Measurements from ENCODE around the gene AK3.
A peak's percentile ranks its signal among the peaks of the same experiment; 100 is the strongest.

The AK3 gene

DNA sequence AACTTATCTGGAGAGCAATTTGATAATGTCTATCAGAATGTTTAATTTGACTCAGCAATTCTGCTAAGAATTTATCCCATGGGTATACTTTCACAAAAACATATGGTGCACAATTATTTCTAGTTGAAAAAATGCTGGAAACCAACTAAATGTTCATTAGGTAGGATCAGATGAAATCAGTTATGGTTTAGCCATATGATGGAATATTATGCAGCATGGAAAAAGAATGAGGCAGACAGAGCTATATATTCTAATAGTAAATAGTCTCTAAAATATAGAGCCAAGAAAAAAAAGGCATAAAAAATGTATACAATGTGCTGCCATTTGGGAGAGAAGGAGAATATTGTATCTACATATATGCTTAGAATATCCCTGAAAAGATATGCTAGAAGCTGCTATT lies 71.1 kb downstream of the AK3 start:
- Histone ChIP-seq H3K4me3 (ENCODE audit: low read depth, low read length) (no peak overlapping the region), H3K4me1 (ENCODE audit: control insufficient read depth, insufficient read depth, low read length, unreplicated experiment) (peaks cover 12% of the 10 kb centered on the region), H3K27me3 (ENCODE audit: insufficient read depth, low read length) (no peaks in the 10 kb centered on the region), H2AFZ (ENCODE audit: low read length, unreplicated experiment) (no peak overlapping the region), H3K36me3 (ENCODE audit: insufficient read depth, low read length) (no peaks in the 10 kb centered on the region), H3K79me2 (ENCODE audit: control insufficient read depth, insufficient read depth, low read length, unreplicated experiment) (no peaks in the 10 kb centered on the region), H3K27ac (ENCODE audit: low read depth, low read length) (no peak overlapping the region)

GRCh38 chr9:4668604-4669003 lies 72.4 kb downstream of the AK3 start:
- Histone ChIP-seq H3K79me2 (ENCODE audit: control insufficient read depth, insufficient read depth, low read length, unreplicated experiment) (no peaks in the 10 kb centered on the region), H3K4me1 (ENCODE audit: control insufficient read depth, insufficient read depth, low read length, unreplicated experiment) (peaks cover 23% of the 10 kb centered on the region), H2AFZ (ENCODE audit: low read length, unreplicated experiment) (no peak overlapping the region), H3K4me3 (ENCODE audit: low read depth, low read length) (no peak overlapping the region), H3K36me3 (ENCODE audit: insufficient read depth, low read length) (no peaks in the 10 kb centered on the region), H3K27me3 (ENCODE audit: insufficient read depth, low read length) (no peaks in the 10 kb centered on the region), H3K27ac (ENCODE audit: low read depth, low read length) (no peak overlapping the region)

DNA sequence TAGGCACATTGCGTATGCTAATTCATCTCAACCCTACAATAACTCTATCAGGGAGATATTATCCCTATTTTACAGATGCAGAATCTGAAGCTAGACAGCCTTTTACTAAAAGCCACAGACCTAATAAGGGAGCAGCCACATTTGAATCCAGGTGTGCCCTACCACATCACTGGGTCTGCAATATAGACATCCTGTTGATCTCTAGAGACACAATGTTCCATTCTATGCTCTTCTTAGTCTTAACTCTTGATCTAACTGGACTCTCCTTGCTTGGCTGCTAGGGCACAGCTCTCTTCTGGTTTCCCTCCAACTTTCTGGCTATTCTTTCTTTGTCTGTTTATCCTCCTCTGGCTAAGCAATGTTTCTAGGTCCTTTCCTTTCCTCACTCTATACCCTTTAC lies 73.3 kb downstream of the AK3 start:
- Histone ChIP-seq H3K4me3 (ENCODE audit: low read depth, low read length) (no peak overlapping the region), H3K36me3 (ENCODE audit: insufficient read depth, low read length) (no peaks in the 10 kb centered on the region), H3K4me1 (ENCODE audit: control insufficient read depth, insufficient read depth, low read length, unreplicated experiment) (peaks cover 33% of the 10 kb centered on the region), H3K79me2 (ENCODE audit: control insufficient read depth, insufficient read depth, low read length, unreplicated experiment) (no peaks in the 10 kb centered on the region), H3K27ac (ENCODE audit: low read depth, low read length) (no peak overlapping the region), H3K27me3 (ENCODE audit: insufficient read depth, low read length) (no peaks in the 10 kb centered on the region), H2AFZ (ENCODE audit: low read length, unreplicated experiment) (no peak overlapping the region)

GRCh38 chr9:4666042-4666699 lies 74.8 kb downstream of the AK3 start, which contains the start of gene SPATA6L:
Gene SPATA6L (minus strand): TSS chr9:4666480. CDS start chr9:4666250, 230 bp downstream.
- Histone ChIP-seq H3K4me1 (ENCODE audit: control insufficient read depth, insufficient read depth, low read length, unreplicated experiment) (peaks cover 37% of the 10 kb centered on the region), H3K36me3 (ENCODE audit: insufficient read depth, low read length) (no peaks in the 10 kb centered on the region), H3K4me3 (ENCODE audit: low read depth, low read length) (peak within 1 kb of the TSS; percentile 79), H3K27ac (ENCODE audit: low read depth, low read length) (peak within 1 kb of the TSS; percentile 60), H2AFZ (ENCODE audit: low read length, unreplicated experiment) (peak within 1 kb of the TSS; percentile 60), H3K79me2 (ENCODE audit: control insufficient read depth, insufficient read depth, low read length, unreplicated experiment) (no peaks in the 10 kb centered on the region), H3K27me3 (ENCODE audit: insufficient read depth, low read length) (no peaks in the 10 kb centered on the region)

- peak overlapping the region; percentile 79 for H3K4me3 ChIP-seq (ENCODE audit: low read depth, low read length)
- no peaks in the 10 kb centered on the region for H3K79me2 ChIP-seq (ENCODE audit: control insufficient read depth, insufficient read depth, low read length, unreplicated experiment)
- H2AFZ ChIP-seq (ENCODE audit: low read length, unreplicated experiment) = peak overlapping the region; percentile 60
- H3K27me3 ChIP-seq (ENCODE audit: insufficient read depth, low read length) = no peaks in the 10 kb centered on the region
- peaks cover 39% of the 10 kb centered on the region for H3K4me1 ChIP-seq (ENCODE audit: control insufficient read depth, insufficient read depth, low read length, unreplicated experiment)
- no peaks in the 10 kb centered on the region for H3K36me3 ChIP-seq (ENCODE audit: insufficient read depth, low read length)
- peak overlapping the region; percentile 60 for H3K27ac ChIP-seq (ENCODE audit: low read depth, low read length)
Observed at GRCh38 chr9:4665357-4665756, 75.6 kb downstream of the AK3 start.

DNA sequence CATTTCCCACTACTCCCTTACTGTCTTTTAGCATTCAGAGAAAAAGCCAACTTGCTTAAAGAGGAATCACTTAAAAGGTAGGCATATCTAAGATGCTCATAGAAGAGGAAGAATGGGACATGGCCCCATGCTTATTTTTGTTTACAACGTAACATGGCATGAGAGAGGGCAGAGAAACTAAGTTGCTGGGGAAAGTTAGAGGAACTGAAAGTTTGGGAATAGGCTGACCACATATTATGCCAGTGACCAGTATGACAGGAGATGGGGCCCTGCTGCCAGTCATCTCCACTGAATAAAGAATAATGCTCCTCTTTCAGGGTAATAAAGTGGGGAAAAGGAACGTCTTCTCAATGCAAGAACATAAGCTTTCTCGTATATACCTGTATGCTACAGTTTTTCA lies 77.0 kb downstream of the AK3 start:
- H3K79me2 ChIP-seq (ENCODE audit: control insufficient read depth, insufficient read depth, low read length, unreplicated experiment) = no peaks in the 10 kb centered on the region
- H3K36me3 ChIP-seq (ENCODE audit: insufficient read depth, low read length) = no peaks in the 10 kb centered on the region
- H3K27me3 ChIP-seq (ENCODE audit: insufficient read depth, low read length) = no peaks in the 10 kb centered on the region
- H3K4me1 ChIP-seq (ENCODE audit: control insufficient read depth, insufficient read depth, low read length, unreplicated experiment) = peaks cover 39% of the 10 kb centered on the region
- H3K4me3 ChIP-seq (ENCODE audit: low read depth, low read length) = peak overlapping the region; percentile 79
- peak overlapping the region; percentile 21; the same call in 1 of the 2 replicates for H3K27ac ChIP-seq (ENCODE audit: low read depth, low read length)
- no peak overlapping the region for H2AFZ ChIP-seq (ENCODE audit: low read length, unreplicated experiment)

GRCh38 chr9:4662989-4663792 lies 77.8 kb downstream of the AK3 start:
- Histone ChIP-seq H3K27me3 (ENCODE audit: insufficient read depth, low read length) (no peaks in the 10 kb centered on the region), H3K79me2 (ENCODE audit: control insufficient read depth, insufficient read depth, low read length, unreplicated experiment) (no peaks in the 10 kb centered on the region), H3K36me3 (ENCODE audit: insufficient read depth, low read length) (no peaks in the 10 kb centered on the region), H3K4me3 (ENCODE audit: low read depth, low read length) (peak overlapping the region; percentile 79), H3K4me1 (ENCODE audit: control insufficient read depth, insufficient read depth, low read length, unreplicated experiment) (peaks cover 39% of the 10 kb centered on the region), H3K27ac (ENCODE audit: low read depth, low read length) (peak overlapping the region; percentile 21; the same call in 1 of the 2 replicates), H2AFZ (ENCODE audit: low read length, unreplicated experiment) (no peak overlapping the region)

- H3K27ac ChIP-seq (ENCODE audit: low read depth, low read length) = peak within 1 kb of the TSS; percentile 21; the same call in 1 of the 2 replicates
Observed at GRCh38 chr9:4662108-4662988, 78.7 kb downstream of the AK3 start, which contains the start of gene PLPP6. Gene PLPP6 (plus strand): TSS chr9:4662294. CDS start chr9:4662376, 82 bp downstream.

DNA sequence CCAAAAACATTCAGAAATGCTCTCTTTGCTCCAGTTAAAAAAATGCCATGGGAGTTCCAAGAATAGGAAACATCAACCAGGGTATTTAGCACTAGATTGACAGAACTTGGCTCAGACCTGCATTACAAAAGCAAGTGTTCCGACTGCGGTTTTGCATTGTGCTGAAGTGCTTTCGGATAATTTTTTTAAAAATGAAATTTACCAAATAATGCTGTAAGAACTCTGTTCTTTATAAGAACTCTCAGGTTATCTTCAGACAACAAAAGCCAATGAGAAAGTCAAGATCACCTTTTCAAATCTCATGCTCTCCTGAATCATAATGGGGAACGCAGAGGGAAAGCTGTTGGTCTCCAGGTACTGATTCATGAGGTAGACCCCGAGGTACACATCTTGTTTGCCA lies 79.4 kb downstream of the AK3 start:
- Histone ChIP-seq H3K4me1 (ENCODE audit: control insufficient read depth, insufficient read depth, low read length, unreplicated experiment) (peaks cover 39% of the 10 kb centered on the region), H3K79me2 (ENCODE audit: control insufficient read depth, insufficient read depth, low read length, unreplicated experiment) (no peaks in the 10 kb centered on the region), H3K4me3 (ENCODE audit: low read depth, low read length) (peak overlapping the region; percentile 79), H3K27me3 (ENCODE audit: insufficient read depth, low read length) (no peaks in the 10 kb centered on the region), H3K36me3 (ENCODE audit: insufficient read depth, low read length) (no peaks in the 10 kb centered on the region), H2AFZ (ENCODE audit: low read length, unreplicated experiment) (peak overlapping the region; percentile 19), H3K27ac (ENCODE audit: low read depth, low read length) (peak overlapping the region; percentile 4; the same call in 1 of the 2 replicates)

More at GRCh38 chr9:4662108-4662988, 78.7 kb downstream of the AK3 start, which contains the start of gene PLPP6:
- Histone ChIP-seq H3K79me2 (ENCODE audit: control insufficient read depth, insufficient read depth, low read length, unreplicated experiment) (no peaks in the 10 kb centered on the region), H3K4me3 (ENCODE audit: low read depth, low read length) (peak within 1 kb of the TSS; percentile 79), H3K27me3 (ENCODE audit: insufficient read depth, low read length) (no peaks in the 10 kb centered on the region), H3K36me3 (ENCODE audit: insufficient read depth, low read length) (no peaks in the 10 kb centered on the region), H3K4me1 (ENCODE audit: control insufficient read depth, insufficient read depth, low read length, unreplicated experiment) (peaks cover 39% of the 10 kb centered on the region), H2AFZ (ENCODE audit: low read length, unreplicated experiment) (peak within 1 kb of the TSS; percentile 70)

DNA sequence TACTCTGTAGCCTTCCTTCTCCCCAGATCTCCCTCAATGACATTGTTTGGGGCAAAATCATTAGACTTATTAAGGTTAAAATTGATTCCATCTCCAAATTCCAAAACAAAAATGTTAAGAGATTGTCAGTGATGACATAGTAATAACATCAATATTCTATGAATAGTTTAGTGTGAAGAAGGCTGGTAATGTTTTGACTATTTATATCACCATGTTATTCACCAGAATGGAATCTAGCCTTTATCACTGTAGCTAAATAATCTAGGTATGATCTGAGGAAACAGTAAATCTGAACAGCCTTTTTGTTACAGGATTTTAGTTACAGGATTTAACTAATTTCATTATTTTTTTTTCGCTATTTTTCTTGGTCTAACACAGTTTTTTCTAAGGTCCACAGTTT lies 79.8 kb downstream of the AK3 start:
- Histone ChIP-seq H3K27ac (ENCODE audit: low read depth, low read length) (peak overlapping the region; percentile 4; the same call in 1 of the 2 replicates), H3K4me3 (ENCODE audit: low read depth, low read length) (peak overlapping the region; percentile 79), H3K27me3 (ENCODE audit: insufficient read depth, low read length) (no peaks in the 10 kb centered on the region), H3K36me3 (ENCODE audit: insufficient read depth, low read length) (no peaks in the 10 kb centered on the region), H2AFZ (ENCODE audit: low read length, unreplicated experiment) (no peak overlapping the region), H3K79me2 (ENCODE audit: control insufficient read depth, insufficient read depth, low read length, unreplicated experiment) (no peaks in the 10 kb centered on the region), H3K4me1 (ENCODE audit: control insufficient read depth, insufficient read depth, low read length, unreplicated experiment) (peaks cover 39% of the 10 kb centered on the region)
